Endothelial cell of umbilical vein (primary cell): ENCODE data around the gene FHIT. TPM values are rescaled to one million over a fixed set of nuclear protein-coding genes. Genes with fewer than 3 reads are reported as not detected.

Experiments used
- BruUV-seq: library from RNA; stranded (reverse); fragments of 400-500 nt; replicated peaks from 2 replicates; lab custom pipeline; 2021; lab: Mats Ljungman, UMichigan
- CTCF ChIA-PET: fragments of 300-600, 350-600 bp; sonication (Branson Sonifier 250); formaldehyde crosslinking; loops from one replicate; lab custom pipeline; 2021; ENCODE audit warnings: antibody characterized with exemption, inconsistent platforms; lab: Charles Lee
- POLR2A ChIA-PET: fragments of 300-600, 350-600 bp; sonication (Branson Sonifier 250); formaldehyde crosslinking; loops from one replicate; lab custom pipeline; 2021; ENCODE audit warnings: antibody characterized with exemption, inconsistent platforms; lab: Charles Lee
- DNase-seq: peaks from one replicate; pipeline ENCODE4 v3.0.0-alpha.2; 2011; ENCODE audit warnings: low read depth, low spot score
- FAIRE-seq: peaks from 2 replicates; lab custom pipeline; 2011; peaks lifted over from hg19 to GRCh38; lab: Jason Lieb, UNC
- H2AFZ ChIP-seq: 2 replicates; pipeline ENCODE4 v1.6.0; 2012; ENCODE audit warnings: low read depth, low read length, control low read depth, inconsistent platforms
- H3K27ac ChIP-seq: 2 replicates; pipeline ENCODE4 v1.5.1; 2011; ENCODE audit warnings: low read depth, mild to moderate bottlenecking, control low read depth, low read length, moderate library complexity; ENCODE audit not compliant: insufficient read depth
- H3K27me3 ChIP-seq, 2 experiments: 2 replicates each; pipeline versions ENCODE4 v1.6.0 to v1.6.1; 2011; ENCODE audit warnings: low read length in 2 of 2, mixed read lengths in 1 of 2; ENCODE audit not compliant: control insufficient read depth in 2 of 2, insufficient read depth in 2 of 2
- H3K36me3 ChIP-seq, 2 experiments: 2 replicates in 1 of 2; 3 replicates in 1 of 2; pipeline ENCODE4 v1.5.1; 2011; ENCODE audit warnings: low read length in 2 of 2, mild to moderate bottlenecking in 1 of 2, moderate library complexity in 1 of 2; ENCODE audit not compliant: control insufficient read depth in 2 of 2, insufficient read depth in 2 of 2; ENCODE audit errors: extremely low read depth in 1 of 2
- H3K4me1 ChIP-seq: 3 replicates; pipeline ENCODE4 v1.5.1; 2011; ENCODE audit warnings: mild to moderate bottlenecking, low read length; ENCODE audit not compliant: control insufficient read depth, insufficient read depth; ENCODE audit errors: extremely low read depth
- H3K4me2 ChIP-seq: 2 replicates; pipeline ENCODE4 v1.6.1; 2011; ENCODE audit warnings: low read length, control low read depth, mixed read lengths; ENCODE audit not compliant: insufficient read depth
- H3K4me3 ChIP-seq, 3 experiments: fragments of 200-600 bp in 1 of 3; sonication (generic), shearing (Covaris generic) in 1 of 3; replicated peaks in 1 of 3; 2 replicates each; pipeline ENCODE4 v1.5.1; 2011 to 2016; ENCODE audit warnings: control low read depth in 3 of 3, low read length in 3 of 3, mild to moderate bottlenecking in 2 of 3, inconsistent platforms in 1 of 3, low read depth in 1 of 3, moderate library complexity in 1 of 3; ENCODE audit not compliant: insufficient read depth in 1 of 3
- H3K79me2 ChIP-seq: 2 replicates; pipeline ENCODE4 v1.6.0; 2012; ENCODE audit warnings: low read length, inconsistent platforms; ENCODE audit not compliant: control insufficient read depth, insufficient read depth
- H3K9ac ChIP-seq: replicated peaks from 2 replicates; pipeline ENCODE3; 2011; ENCODE audit warnings: low read length, control low read depth; ENCODE audit not compliant: insufficient read depth; ENCODE audit errors: extremely low read depth
- H3K9me1 ChIP-seq: replicated peaks from 3 replicates; pipeline ENCODE4 v1.6.0; 2011; ENCODE audit warnings: mild to moderate bottlenecking, low read length; ENCODE audit not compliant: control insufficient read depth, insufficient read depth; ENCODE audit errors: extremely low read depth
- H3K9me3 ChIP-seq: replicated peaks from 2 replicates; pipeline ENCODE4 v1.5.1; 2012; ENCODE audit warnings: low read length, inconsistent platforms; ENCODE audit not compliant: control insufficient read depth, insufficient read depth
- H4K20me1 ChIP-seq: replicated peaks from 2 replicates; pipeline ENCODE3; 2011; ENCODE audit warnings: mild to moderate bottlenecking, low read length; ENCODE audit not compliant: control insufficient read depth, insufficient read depth; ENCODE audit errors: extremely low read depth
- CTCF ChIP-seq, 2 donors: IDR thresholded peaks; 1 replicate in 1 of 2; 2 replicates in 1 of 2; pipeline ENCODE4 v1.5.1; 2011; ENCODE audit warnings: low read length in 2 of 2, mild to moderate bottlenecking in 2 of 2, moderate library complexity in 2 of 2, control low read depth in 1 of 2, inconsistent platforms in 1 of 2, low read depth in 1 of 2; ENCODE audit not compliant: insufficient read depth in 1 of 2; ENCODE audit errors: extremely low read depth in 1 of 2
- EZH2 ChIP-seq: IDR thresholded peaks from 2 replicates; pipeline ENCODE4 v1.6.1; 2012; ENCODE audit warnings: borderline replicate concordance, low read depth, mild to moderate bottlenecking, moderate library complexity, low read length, inconsistent platforms; ENCODE audit not compliant: severe bottlenecking
- FOS ChIP-seq: IDR thresholded peaks from 2 replicates; pipeline ENCODE4 v1.6.1; 2011; ENCODE audit warnings: mild to moderate bottlenecking, low read length, moderate library complexity, borderline replicate concordance; ENCODE audit not compliant: insufficient read depth
- GATA2 ChIP-seq: IDR thresholded peaks from 2 replicates; pipeline ENCODE4 v1.7.0; 2011; ENCODE audit warnings: low read depth, mild to moderate bottlenecking, moderate library complexity, mixed read lengths, low read length; ENCODE audit not compliant: insufficient read length, insufficient read depth
- JUN ChIP-seq: IDR thresholded peaks from 2 replicates; pipeline ENCODE4 v1.6.1; 2011; ENCODE audit warnings: borderline replicate concordance, low read depth; ENCODE audit not compliant: insufficient read length, insufficient read depth
- MYC ChIP-seq: IDR thresholded peaks from one replicate; pipeline ENCODE4 v1.6.1; 2011; ENCODE audit warnings: mild to moderate bottlenecking, low read depth, low read length
- POLR2A ChIP-seq: IDR thresholded peaks from 2 replicates; pipeline ENCODE4 v1.6.1; 2012; ENCODE audit warnings: low read depth, mild to moderate bottlenecking, control low read depth, low read length
- POLR2AphosphoS5 ChIP-seq: IDR thresholded peaks from 2 replicates; pipeline ENCODE4 v1.6.1; 2012; ENCODE audit warnings: low read depth, mild to moderate bottlenecking, control low read depth, low read length, moderate library complexity; ENCODE audit not compliant: insufficient read depth
- dilution Hi-C: fragments of 300-500 bp; cut with MboI; formaldehyde crosslinking; loops from one replicate; pipeline ENCODE4 v1.15.0; 2019; ENCODE audit warnings: low sequenced_read_pairs; ENCODE audit not compliant: extremely low pct_ligation_motif_present
- intact Hi-C: fragments of 100-400 bp; cut with micrococcal nuclease; formaldehyde crosslinking; loops from one replicate; pipeline ENCODE4 v1.10.0; 2022
- polyA plus RNA-seq, 4 experiments: library from polyadenylated mRNA; depleted of rRNA in 3 of 4; stranded (reverse) in 3 of 4; unstranded in 1 of 4; fragments of >200 nt; gene quantifications; 2 replicates each; pipeline versions ENCODE4 v1.2.1 to v1.2.3, GENCODE V29; 2011 to 2012; ENCODE audit warnings: missing spikeins in 1 of 4
- total RNA-seq: library from RNA; stranded (reverse); gene quantifications from 2 replicates; pipeline ENCODE4 v1.2.3, GENCODE V29; 2021
- TF ChIP-seq, protein P1 (sequence below): IDR thresholded peaks from 2 replicates; pipeline ENCODE4 v1.6.1; 2011; ENCODE audit not compliant: insufficient read depth, insufficient read length

The FHIT gene
- total and polyA plus RNA-seq, 2 donors (not counting 3 experiments of a cell fraction or from before 2014, with no cell fraction given): 0.47 to 2.2 TPM

DNA sequence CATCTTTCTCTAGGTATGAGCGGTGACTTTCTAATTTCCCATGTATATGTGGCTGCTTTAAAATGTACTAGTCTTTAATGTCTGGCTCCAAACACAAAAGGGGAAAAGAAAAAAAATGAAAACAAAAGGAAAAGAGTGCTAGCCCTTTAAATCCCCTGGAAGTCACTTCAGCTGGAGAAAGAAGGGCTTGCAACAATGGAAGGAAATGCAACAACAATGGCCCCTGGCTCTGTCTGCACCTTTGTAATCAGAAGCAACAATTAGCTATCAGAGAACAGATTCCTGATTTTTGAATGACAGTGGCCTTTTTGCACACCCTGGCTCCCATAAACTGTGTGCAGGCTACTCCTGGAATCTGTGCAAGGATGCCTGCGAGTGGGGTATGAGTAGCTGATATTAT lies 591.2 kb downstream of the FHIT start:
- TF ChIP-seq POLR2A: no peak
- TF ChIP-seq EZH2: no peak
- no peak for TF ChIP-seq CTCF (IDR thresholded peaks at IDR 0.05; ENCODE audit: extremely low read depth in 1 of 2, insufficient read depth in 1 of 2, low read depth in 1 of 2, low read length in 2 of 2)
- TF ChIP-seq JUN: no peak
- no peak for TF ChIP-seq POLR2AphosphoS5
- TF ChIP-seq MYC: no peak
- H3K27ac ChIP-seq: no peak overlapping the region
- no peaks in the 10 kb centered on the region for H3K27me3 ChIP-seq
- H3K79me2 ChIP-seq: no peaks in the 10 kb centered on the region
- no peak overlapping the region for H3K4me2 ChIP-seq
- H3K36me3 ChIP-seq: no peaks in the 10 kb centered on the region
- H3K4me3 ChIP-seq: no peak overlapping the region
- FAIRE-seq (no peak), DNase-seq (no peak)
- CTCF ChIA-PET: no interaction called here
- no peak overlapping the region for H2AFZ ChIP-seq
- POLR2A ChIA-PET: no interaction called here
- H3K4me1 ChIP-seq: no peaks in the 10 kb centered on the region
- no peak overlapping the region for H3K9ac ChIP-seq
- H3K9me1 ChIP-seq: no peaks in the 10 kb centered on the region
- intact Hi-C loops: no loop called here
- no peaks in the 10 kb centered on the region for H3K9me3 ChIP-seq
- dilution Hi-C loops: no loop called here
- BruUV-seq: no TSS peak
- no peaks in the 10 kb centered on the region for H4K20me1 ChIP-seq

GRCh38 chr3:60659098-60659497 lies 592.2 kb downstream of the FHIT start:
- FAIRE-seq: no peak
- ChIA-PET POLR2A (no interaction called here), CTCF (no interaction called here)
- Histone ChIP-seq H4K20me1 (no peaks in the 10 kb centered on the region), H3K4me1 (no peaks in the 10 kb centered on the region), H3K27ac (no peak overlapping the region), H3K27me3 (no peaks in the 10 kb centered on the region), H2AFZ (no peak overlapping the region), H3K4me2 (no peak overlapping the region), H3K79me2 (no peaks in the 10 kb centered on the region), H3K9ac (no peak overlapping the region), H3K36me3 (no peaks in the 10 kb centered on the region), H3K9me3 (no peaks in the 10 kb centered on the region), H3K9me1 (no peaks in the 10 kb centered on the region), H3K4me3 (no peak overlapping the region)
- BruUV-seq: no TSS peak
- dilution Hi-C loops (no loop called here), intact Hi-C loops (no loop called here)
- DNase-seq: no peak
- TF ChIP-seq GATA2 (no peak), FOS (no peak), POLR2AphosphoS5 (no peak), MYC (no peak), CTCF (IDR thresholded peaks at IDR 0.05; ENCODE audit: extremely low read depth in 1 of 2, insufficient read depth in 1 of 2, low read depth in 1 of 2, low read length in 2 of 2) (no peak), POLR2A (no peak), EZH2 (no peak), JUN (no peak)
- TF ChIP-seq, protein P1, sequence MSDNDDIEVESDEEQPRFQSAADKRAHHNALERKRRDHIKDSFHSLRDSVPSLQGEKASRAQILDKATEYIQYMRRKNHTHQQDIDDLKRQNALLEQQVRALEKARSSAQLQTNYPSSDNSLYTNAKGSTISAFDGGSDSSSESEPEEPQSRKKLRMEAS: no peak
